ENCODE data around the gene SEZ6.

SEZ6 gene

GRCh38 chr17:28957277-28957991 lies 48.4 kb downstream of the SEZ6 start:
- TF ChIP-seq NFIC (IDR thresholded peaks at IDR 0.05) (no peak), CREB1 (IDR thresholded peaks at IDR 0.05; ENCODE audit: low read depth) (no peak), MAX (IDR thresholded peaks at IDR 0.05) (no peak), EGR1 (IDR thresholded peaks at IDR 0.05) (no peak), TEAD4 (IDR thresholded peaks at IDR 0.05) (no peak), YY1 (IDR thresholded peaks at IDR 0.05; ENCODE audit: low read depth) (no peak), TAF1 (IDR thresholded peaks at IDR 0.05; ENCODE audit: low read depth) (no peak), RAD21 (IDR thresholded peaks at IDR 0.05; ENCODE audit: low read depth) (no peak), ZBTB7A (IDR thresholded peaks at IDR 0.05; ENCODE audit: low read depth) (no peak), FOXM1 (IDR thresholded peaks at IDR 0.05; ENCODE audit: borderline replicate concordance, low read depth) (no peak), USF1 (IDR thresholded peaks at IDR 0.05) (no peak)

DNA sequence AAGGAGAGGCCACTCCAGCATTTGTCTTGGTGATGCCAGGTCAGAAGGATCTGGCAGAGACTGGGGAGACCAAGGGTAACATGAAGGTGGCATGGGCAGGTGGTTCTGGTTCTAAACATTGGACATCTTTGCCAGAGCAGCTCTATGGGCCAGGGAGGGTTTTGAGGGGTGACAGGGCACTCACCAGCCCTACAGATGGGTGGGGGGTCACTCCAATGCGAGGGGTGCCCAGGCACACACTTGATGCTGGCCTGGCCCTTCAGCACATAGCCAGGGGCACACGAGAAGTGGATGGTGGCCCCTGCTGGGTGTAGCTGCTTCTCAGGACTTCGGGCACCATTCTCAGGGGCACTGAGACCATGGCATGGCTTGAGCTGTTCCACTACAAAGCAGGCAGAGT lies 49.0 kb downstream of the SEZ6 start:
- TF ChIP-seq RAD21 (IDR thresholded peaks at IDR 0.05; ENCODE audit: low read depth): no peak
- TF ChIP-seq TEAD4 (IDR thresholded peaks at IDR 0.05): no peak
- TF ChIP-seq, protein P1, sequence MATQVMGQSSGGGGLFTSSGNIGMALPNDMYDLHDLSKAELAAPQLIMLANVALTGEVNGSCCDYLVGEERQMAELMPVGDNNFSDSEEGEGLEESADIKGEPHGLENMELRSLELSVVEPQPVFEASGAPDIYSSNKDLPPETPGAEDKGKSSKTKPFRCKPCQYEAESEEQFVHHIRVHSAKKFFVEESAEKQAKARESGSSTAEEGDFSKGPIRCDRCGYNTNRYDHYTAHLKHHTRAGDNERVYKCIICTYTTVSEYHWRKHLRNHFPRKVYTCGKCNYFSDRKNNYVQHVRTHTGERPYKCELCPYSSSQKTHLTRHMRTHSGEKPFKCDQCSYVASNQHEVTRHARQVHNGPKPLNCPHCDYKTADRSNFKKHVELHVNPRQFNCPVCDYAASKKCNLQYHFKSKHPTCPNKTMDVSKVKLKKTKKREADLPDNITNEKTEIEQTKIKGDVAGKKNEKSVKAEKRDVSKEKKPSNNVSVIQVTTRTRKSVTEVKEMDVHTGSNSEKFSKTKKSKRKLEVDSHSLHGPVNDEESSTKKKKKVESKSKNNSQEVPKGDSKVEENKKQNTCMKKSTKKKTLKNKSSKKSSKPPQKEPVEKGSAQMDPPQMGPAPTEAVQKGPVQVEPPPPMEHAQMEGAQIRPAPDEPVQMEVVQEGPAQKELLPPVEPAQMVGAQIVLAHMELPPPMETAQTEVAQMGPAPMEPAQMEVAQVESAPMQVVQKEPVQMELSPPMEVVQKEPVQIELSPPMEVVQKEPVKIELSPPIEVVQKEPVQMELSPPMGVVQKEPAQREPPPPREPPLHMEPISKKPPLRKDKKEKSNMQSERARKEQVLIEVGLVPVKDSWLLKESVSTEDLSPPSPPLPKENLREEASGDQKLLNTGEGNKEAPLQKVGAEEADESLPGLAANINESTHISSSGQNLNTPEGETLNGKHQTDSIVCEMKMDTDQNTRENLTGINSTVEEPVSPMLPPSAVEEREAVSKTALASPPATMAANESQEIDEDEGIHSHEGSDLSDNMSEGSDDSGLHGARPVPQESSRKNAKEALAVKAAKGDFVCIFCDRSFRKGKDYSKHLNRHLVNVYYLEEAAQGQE (IDR thresholded peaks at IDR 0.05; ENCODE audit: low read depth): no peak
- TF ChIP-seq NFIC (IDR thresholded peaks at IDR 0.05): no peak
- TF ChIP-seq CREB1 (IDR thresholded peaks at IDR 0.05; ENCODE audit: low read depth): no peak
- TF ChIP-seq USF1 (IDR thresholded peaks at IDR 0.05): no peak

- no peak for TF ChIP-seq ZBTB7A (IDR thresholded peaks at IDR 0.05; ENCODE audit: low read depth)
- TF ChIP-seq TEAD4 (IDR thresholded peaks at IDR 0.05): no peak
- TF ChIP-seq, protein P1 (IDR thresholded peaks at IDR 0.05; ENCODE audit: low read depth): no peak
- TF ChIP-seq NFIC (IDR thresholded peaks at IDR 0.05): no peak
- no peak for TF ChIP-seq USF1 (IDR thresholded peaks at IDR 0.05)
- no peak for TF ChIP-seq MAX (IDR thresholded peaks at IDR 0.05)
- no peak for TF ChIP-seq EGR1 (IDR thresholded peaks at IDR 0.05)
- TF ChIP-seq TCF12 (IDR thresholded peaks at IDR 0.05; ENCODE audit: low read depth): no peak
- no peak for TF ChIP-seq CREB1 (IDR thresholded peaks at IDR 0.05; ENCODE audit: low read depth)
- TF ChIP-seq TAF1 (IDR thresholded peaks at IDR 0.05; ENCODE audit: low read depth): no peak
- no peak for TF ChIP-seq EP300 (IDR thresholded peaks at IDR 0.05; ENCODE audit: borderline replicate concordance)
- TF ChIP-seq YY1 (IDR thresholded peaks at IDR 0.05; ENCODE audit: low read depth): no peak
- TF ChIP-seq RAD21 (IDR thresholded peaks at IDR 0.05; ENCODE audit: low read depth): no peak
- TF ChIP-seq FOXM1 (IDR thresholded peaks at IDR 0.05; ENCODE audit: borderline replicate concordance, low read depth): no peak
- no peak for TF ChIP-seq CEBPB (IDR thresholded peaks at IDR 0.05)
Measured at GRCh38 chr17:28956112-28956511, 49.7 kb downstream of the SEZ6 start.

DNA sequence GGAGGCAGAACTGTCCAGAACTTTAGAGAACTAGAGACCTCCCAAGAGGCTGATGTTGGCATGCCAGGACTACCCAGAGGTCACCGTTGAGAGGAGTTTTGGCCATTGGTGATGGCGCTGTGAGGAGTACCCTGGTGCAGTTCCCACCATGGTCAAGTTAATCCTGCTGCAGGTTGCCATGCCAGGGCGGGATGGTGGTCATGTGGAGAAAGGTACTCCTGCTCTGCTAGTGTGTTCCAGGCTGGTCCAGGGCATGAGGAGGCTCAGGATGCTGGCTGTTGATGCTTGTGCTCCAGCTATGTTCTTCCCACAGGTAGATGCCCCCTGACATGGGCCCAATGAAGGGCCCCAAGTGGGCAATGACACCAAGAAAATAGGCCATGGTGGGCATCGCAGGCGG lies 50.4 kb downstream of the SEZ6 start:
- no peak for TF ChIP-seq ZBTB7A (IDR thresholded peaks at IDR 0.05; ENCODE audit: low read depth)
- TF ChIP-seq EGR1 (IDR thresholded peaks at IDR 0.05): no peak
- TF ChIP-seq YY1 (IDR thresholded peaks at IDR 0.05; ENCODE audit: low read depth): no peak
- no peak for TF ChIP-seq MAX (IDR thresholded peaks at IDR 0.05)
- TF ChIP-seq EP300 (IDR thresholded peaks at IDR 0.05; ENCODE audit: borderline replicate concordance): no peak

DNA sequence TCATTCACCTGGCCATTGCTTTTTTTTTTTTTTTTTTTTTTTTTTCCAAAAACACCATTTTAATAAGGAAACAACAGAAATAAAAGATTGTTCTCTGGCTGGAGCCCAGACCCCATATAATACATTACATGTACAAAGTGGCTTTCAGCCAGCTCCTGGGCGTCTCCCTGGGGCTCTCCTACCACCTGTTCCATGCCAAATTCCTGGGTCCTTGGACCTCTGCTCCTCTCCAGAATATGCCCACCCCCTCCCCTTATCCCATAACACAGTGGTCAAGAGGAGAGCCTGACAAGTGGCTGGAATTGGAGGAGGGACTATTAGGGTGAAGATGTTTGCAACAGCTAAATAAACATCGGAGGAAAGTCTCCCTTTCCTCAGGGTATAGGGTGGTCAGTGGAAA lies 50.9 kb downstream of the SEZ6 start:
- TF ChIP-seq, protein P1 (IDR thresholded peaks at IDR 0.05; ENCODE audit: low read depth): no peak
- TF ChIP-seq NFIC (IDR thresholded peaks at IDR 0.05): no peak
- TF ChIP-seq RAD21 (IDR thresholded peaks at IDR 0.05; ENCODE audit: low read depth): no peak
- no peak for TF ChIP-seq YY1 (IDR thresholded peaks at IDR 0.05; ENCODE audit: low read depth)
- no peak for TF ChIP-seq CREB1 (IDR thresholded peaks at IDR 0.05; ENCODE audit: low read depth)
- TF ChIP-seq USF1 (IDR thresholded peaks at IDR 0.05): no peak
- TF ChIP-seq MAX (IDR thresholded peaks at IDR 0.05): no peak
- TF ChIP-seq ZBTB7A (IDR thresholded peaks at IDR 0.05; ENCODE audit: low read depth): no peak
- no peak for TF ChIP-seq TAF1 (IDR thresholded peaks at IDR 0.05; ENCODE audit: low read depth)
- TF ChIP-seq EP300 (IDR thresholded peaks at IDR 0.05; ENCODE audit: borderline replicate concordance): no peak
- no peak for TF ChIP-seq TCF12 (IDR thresholded peaks at IDR 0.05; ENCODE audit: low read depth)
